ENCODE results near the gene SNX19.

DNA sequence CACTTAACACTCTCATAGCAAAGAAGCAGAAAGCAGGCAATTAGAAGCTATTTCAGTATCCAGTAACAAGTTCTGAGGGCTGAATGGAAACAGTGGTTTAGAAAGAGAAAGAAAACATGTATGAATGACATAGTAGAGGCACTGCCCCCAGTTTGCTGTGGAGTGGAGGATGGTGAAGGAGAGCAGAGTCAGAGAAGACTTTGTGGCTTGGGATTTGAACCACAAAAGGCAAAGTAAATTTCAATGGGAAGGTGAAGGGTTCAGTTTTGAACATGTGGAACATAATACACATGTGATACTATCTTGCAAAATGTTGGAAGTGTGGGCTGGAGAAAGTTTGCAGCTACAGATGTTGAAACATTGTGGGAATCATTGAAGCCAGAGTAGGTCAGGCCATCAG, 81.4 kb downstream of the SNX19 start:
- no peak for TF ChIP-seq YY1 (IDR thresholded peaks at IDR 0.05; ENCODE audit: insufficient read depth, insufficient read length)
- TF ChIP-seq ZNF274 (IDR thresholded peaks at IDR 0.05; ENCODE audit: low read depth, low read length) = no peak
- no peak for TF ChIP-seq SUZ12 (IDR thresholded peaks at IDR 0.05; ENCODE audit: extremely low read depth, insufficient read depth, insufficient read length)

Data from NT2/D1 (cell line).